AG09309 (cell line): ENCODE data around the gene FBN1.

Source experiments
- DNase-seq: peaks from one replicate; pipeline ENCODE4 v3.0.0-alpha.2; 2010; ENCODE audit warnings: low read depth
- H3K4me3 ChIP-seq: 2 replicates; pipeline ENCODE4 v1.5.1; 2011; ENCODE audit warnings: mild to moderate bottlenecking, low read depth, low read length, moderate library complexity; ENCODE audit not compliant: control insufficient read depth
- TF ChIP-seq, protein P1 (sequence below): IDR thresholded peaks from 2 replicates; pipeline ENCODE4 v1.5.1; 2011; ENCODE audit warnings: mild to moderate bottlenecking, low read depth, low read length, inconsistent platforms; ENCODE audit not compliant: insufficient read depth, control insufficient read depth; ENCODE audit errors: missing control alignments

FBN1 gene

DNA sequence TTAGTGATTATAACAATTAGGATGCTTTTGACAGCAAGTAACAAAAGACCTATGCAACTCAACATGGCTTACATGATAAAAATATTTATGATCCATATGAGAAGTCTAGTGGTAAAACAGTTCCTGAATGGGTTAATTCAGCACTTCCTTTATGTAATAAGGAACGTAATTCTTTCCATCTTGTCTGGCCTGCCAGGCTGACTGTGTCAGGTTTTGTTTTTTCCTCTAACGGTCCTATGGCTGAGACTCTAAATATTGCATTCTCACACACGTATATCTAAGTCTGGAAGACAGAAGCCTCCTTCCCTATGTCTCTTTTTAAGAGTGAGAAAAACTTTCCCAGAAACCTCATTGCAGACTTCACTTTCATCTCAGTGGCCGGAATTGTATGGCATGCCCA lies 263.6 kb downstream of the FBN1 start:
- H3K4me3 ChIP-seq, result no peak overlapping the region
- DNase-seq, result no peak
- TF ChIP-seq, protein P1, sequence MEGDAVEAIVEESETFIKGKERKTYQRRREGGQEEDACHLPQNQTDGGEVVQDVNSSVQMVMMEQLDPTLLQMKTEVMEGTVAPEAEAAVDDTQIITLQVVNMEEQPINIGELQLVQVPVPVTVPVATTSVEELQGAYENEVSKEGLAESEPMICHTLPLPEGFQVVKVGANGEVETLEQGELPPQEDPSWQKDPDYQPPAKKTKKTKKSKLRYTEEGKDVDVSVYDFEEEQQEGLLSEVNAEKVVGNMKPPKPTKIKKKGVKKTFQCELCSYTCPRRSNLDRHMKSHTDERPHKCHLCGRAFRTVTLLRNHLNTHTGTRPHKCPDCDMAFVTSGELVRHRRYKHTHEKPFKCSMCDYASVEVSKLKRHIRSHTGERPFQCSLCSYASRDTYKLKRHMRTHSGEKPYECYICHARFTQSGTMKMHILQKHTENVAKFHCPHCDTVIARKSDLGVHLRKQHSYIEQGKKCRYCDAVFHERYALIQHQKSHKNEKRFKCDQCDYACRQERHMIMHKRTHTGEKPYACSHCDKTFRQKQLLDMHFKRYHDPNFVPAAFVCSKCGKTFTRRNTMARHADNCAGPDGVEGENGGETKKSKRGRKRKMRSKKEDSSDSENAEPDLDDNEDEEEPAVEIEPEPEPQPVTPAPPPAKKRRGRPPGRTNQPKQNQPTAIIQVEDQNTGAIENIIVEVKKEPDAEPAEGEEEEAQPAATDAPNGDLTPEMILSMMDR, result no peak

DNA sequence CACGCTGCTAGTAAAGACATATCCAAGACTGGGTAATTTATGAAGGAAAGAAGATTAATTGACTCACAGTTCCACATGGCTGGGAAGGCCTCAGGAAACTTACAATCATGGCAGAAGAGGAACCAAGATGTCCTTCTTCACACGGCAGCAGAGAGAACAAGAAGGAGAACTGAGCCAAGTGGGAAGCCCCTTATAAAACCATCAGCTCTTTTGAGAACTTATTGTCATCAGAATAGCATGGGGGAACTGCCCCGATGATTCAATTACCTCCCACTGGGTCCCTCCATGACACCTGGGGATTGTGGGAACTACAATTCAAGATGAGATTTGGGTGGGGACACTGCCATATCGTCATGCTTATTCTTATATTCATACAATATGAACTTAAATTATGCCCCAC lies 265.3 kb downstream of the FBN1 start:
- TF ChIP-seq, protein P1, result no peak
- DNase-seq, result no peak
- H3K4me3 ChIP-seq, result no peak overlapping the region

DNA sequence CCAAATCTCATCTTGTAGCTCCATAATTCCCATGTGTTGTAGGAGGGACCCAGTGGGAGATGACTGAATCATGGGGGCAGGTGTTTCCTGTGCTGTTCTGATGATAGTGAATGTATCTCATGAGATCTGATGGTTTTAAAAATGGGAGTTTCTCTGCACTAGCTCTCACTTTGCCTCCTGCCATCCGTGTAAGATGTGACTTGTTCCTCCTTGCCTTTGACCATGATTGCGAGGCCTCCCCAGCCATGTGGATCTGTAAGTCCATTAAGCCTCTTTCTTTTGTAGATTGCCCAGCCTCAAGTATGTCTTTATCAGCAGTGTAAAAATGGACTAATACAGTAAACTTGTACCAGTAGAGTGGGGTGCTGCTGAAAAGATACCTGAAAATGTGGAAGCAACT lies 269.7 kb downstream of the FBN1 start:
- TF ChIP-seq, protein P1, result no peak
- no peak overlapping the region for H3K4me3 ChIP-seq
- no peak for DNase-seq

DNA sequence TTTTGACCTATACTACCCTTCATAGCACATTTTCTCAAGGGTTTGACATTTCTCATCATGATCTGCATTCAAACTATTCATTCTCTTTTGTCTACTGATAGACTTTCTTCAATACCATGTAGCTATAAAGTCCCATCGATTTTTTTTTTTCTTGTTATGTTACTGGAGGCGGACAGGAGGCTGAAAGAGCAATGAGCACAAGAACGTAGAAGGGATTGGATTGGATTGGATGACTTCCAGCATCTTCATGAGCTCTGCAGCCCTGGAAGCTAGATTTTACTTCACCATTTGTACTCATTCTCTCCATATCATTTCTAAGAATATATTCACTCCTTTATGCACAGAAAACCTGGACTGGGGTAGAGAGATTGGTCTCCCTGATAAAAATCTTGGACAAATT lies 271.0 kb downstream of the FBN1 start:
- DNase-seq, result no peak
- no peak overlapping the region for H3K4me3 ChIP-seq
- TF ChIP-seq, protein P1, result no peak

DNA sequence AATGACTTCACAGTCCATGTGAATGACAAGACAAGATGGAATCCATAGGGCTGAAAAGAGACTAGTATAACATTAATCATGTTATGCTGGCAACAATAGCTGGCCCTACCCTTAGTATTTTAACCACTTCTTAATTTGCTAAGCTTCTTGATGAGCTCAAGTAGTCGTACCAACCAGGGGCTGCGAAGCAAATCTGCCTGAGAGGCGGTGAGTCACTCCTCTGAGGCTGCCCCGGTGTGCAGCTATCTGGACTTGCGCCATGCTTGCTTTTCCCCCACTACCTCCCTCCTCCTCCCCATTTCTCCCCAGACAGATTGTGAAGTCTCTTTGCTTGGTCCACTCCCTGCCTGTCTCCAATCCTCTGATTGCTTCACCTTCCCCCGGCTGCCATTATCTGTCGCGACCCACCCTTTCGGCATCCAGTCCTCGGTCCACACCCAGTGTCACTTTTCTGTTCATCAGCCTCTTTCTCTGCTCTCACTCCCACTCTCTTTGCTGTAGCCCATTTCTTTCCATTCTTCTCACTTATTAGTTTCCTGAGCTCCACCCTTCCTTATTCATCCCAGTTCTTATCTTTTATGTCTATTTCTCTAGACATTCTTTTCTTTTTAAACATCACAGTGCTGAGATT lies 271.6 kb downstream of the FBN1 start:
- TF ChIP-seq, protein P1, result no peak
- peak; percentile 70 for DNase-seq
- peak overlapping the region; percentile 3; the same call in 1 of the 2 replicates for H3K4me3 ChIP-seq

DNA sequence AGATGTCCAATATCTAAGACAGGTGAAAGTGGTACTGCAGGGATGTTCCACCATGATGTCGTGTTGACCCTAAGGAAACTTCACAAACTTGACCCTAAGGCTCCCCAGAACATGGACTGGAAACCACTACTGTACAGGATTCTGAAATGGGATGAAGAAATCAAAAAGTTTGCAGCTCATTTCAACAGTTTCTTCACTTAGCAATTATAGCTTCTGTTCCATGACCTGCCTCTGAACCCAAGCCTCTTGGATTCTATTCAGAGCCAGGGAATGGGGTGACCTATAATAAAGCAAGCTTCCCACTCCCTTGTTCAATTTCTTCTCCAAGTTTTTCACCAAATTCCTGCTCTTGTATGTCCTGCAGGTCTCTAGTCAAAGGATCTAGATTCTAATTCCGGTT lies 273.5 kb downstream of the FBN1 start:
- no peak overlapping the region for H3K4me3 ChIP-seq
- DNase-seq, result no peak

More for the DNA sequence above, 273.5 kb downstream of the FBN1 start:
- TF ChIP-seq, protein P1, result no peak
